WTC11 (cell line): Measurements from ENCODE around the gene ADGB. TPM values are rescaled to one million over a fixed set of nuclear protein-coding genes. Genes with fewer than 3 reads are reported as not detected.

Source experiments
- ATAC-seq: fragments of 200-7000 bp; cut with Tn5 transposase; 2 replicates; pipeline ENCODE4 v1.10.0; 2021; ENCODE audit warnings: mild to moderate bottlenecking, moderate library complexity
- CTCF ChIA-PET: fragments of 300-600 bp; sonication (Branson Sonifier 250); formaldehyde crosslinking; loops from one replicate; lab custom pipeline; 2021; ENCODE audit warnings: antibody characterized with exemption; lab: Charles Lee
- POLR2A ChIA-PET: fragments of 350-600 bp; sonication (Branson Sonifier 250); formaldehyde crosslinking; loops from one replicate; lab custom pipeline; 2021; ENCODE audit warnings: antibody characterized with exemption; lab: Charles Lee
- DNase-seq: peaks from one replicate; pipeline ENCODE4 v3.0.0; 2021; ENCODE audit warnings: low spot score
- H3K27ac Mint-ChIP-seq: 2 replicates; pipeline ENCODE4 v1.8.0; 2021; ENCODE audit warnings: mixed read lengths
- H3K27me3 Mint-ChIP-seq: 2 replicates; pipeline ENCODE4 v1.8.0; 2021; ENCODE audit warnings: low read depth, mild to moderate bottlenecking, moderate library complexity, mixed read lengths
- H3K36me3 Mint-ChIP-seq: 2 replicates; pipeline ENCODE4 v1.8.0; 2021; ENCODE audit warnings: mixed read lengths
- H3K4me1 Mint-ChIP-seq: 2 replicates; pipeline ENCODE4 v1.8.0; 2022; ENCODE audit warnings: mixed read lengths
- H3K4me3 Mint-ChIP-seq: 2 replicates; pipeline ENCODE4 v1.8.0; 2021; ENCODE audit warnings: mild to moderate bottlenecking, moderate library complexity, mixed read lengths
- H3K9me3 Mint-ChIP-seq: 2 replicates; pipeline ENCODE4 v1.8.0; 2021; ENCODE audit warnings: mixed read lengths
- E2F5 ChIP-seq: sonication (generic); formaldehyde crosslinking; IDR thresholded peaks from 2 replicates; pipeline ENCODE4 v1.8.1; 2022; ENCODE audit warnings: mild to moderate bottlenecking, moderate library complexity, missing genetic modification reagents
- FOXP4 ChIP-seq: sonication (generic); formaldehyde crosslinking; IDR thresholded peaks from 2 replicates; pipeline ENCODE4 v1.8.0; 2022; ENCODE audit warnings: mild to moderate bottlenecking, missing genetic modification reagents
- IRF1 ChIP-seq: sonication (generic); formaldehyde crosslinking; IDR thresholded peaks from 2 replicates; pipeline ENCODE4 v1.8.0; 2023; ENCODE audit warnings: missing genetic modification reagents
- MYBL2 ChIP-seq: sonication (generic); formaldehyde crosslinking; IDR thresholded peaks from 2 replicates; pipeline ENCODE4 v1.8.1; 2023; ENCODE audit warnings: mild to moderate bottlenecking, moderate library complexity, missing genetic modification reagents
- NR3C1 ChIP-seq: sonication (generic); formaldehyde crosslinking; conservative IDR thresholded peaks from 2 replicates; pipeline ENCODE4 v1.8.1; 2023; ENCODE audit warnings: low read depth, mild to moderate bottlenecking, missing genetic modification reagents
- SMAD3 ChIP-seq: sonication (generic); formaldehyde crosslinking; IDR thresholded peaks from 2 replicates; pipeline ENCODE4 v1.8.0; 2022; ENCODE audit warnings: missing genetic modification reagents, mild to moderate bottlenecking, borderline replicate concordance
- SMAD4 ChIP-seq: sonication (generic); formaldehyde crosslinking; IDR thresholded peaks from 2 replicates; pipeline ENCODE4 v1.8.0; 2022; ENCODE audit warnings: mild to moderate bottlenecking, missing genetic modification reagents
- TEAD4 ChIP-seq: sonication (generic); formaldehyde crosslinking; IDR thresholded peaks from 2 replicates; pipeline ENCODE4 v1.8.0; 2022; ENCODE audit warnings: mild to moderate bottlenecking, missing genetic modification reagents
- USF2 ChIP-seq: sonication (generic); formaldehyde crosslinking; IDR thresholded peaks from 2 replicates; pipeline ENCODE4 v1.8.1; 2023; ENCODE audit warnings: mild to moderate bottlenecking, missing genetic modification reagents, moderate library complexity
- ZBTB43 ChIP-seq: sonication (generic); formaldehyde crosslinking; IDR thresholded peaks from 2 replicates; pipeline ENCODE4 v1.8.1; 2023; ENCODE audit warnings: mild to moderate bottlenecking, missing genetic modification reagents
- ZNF396 ChIP-seq: fragments of 250-450 bp; sonication (Bioruptor Pico); IDR thresholded peaks from 2 replicates; pipeline ENCODE4 v1.8.0; 2021; ENCODE audit warnings: mild to moderate bottlenecking, moderate library complexity, borderline replicate concordance
- ZNF423 ChIP-seq: fragments of 250-450 bp; sonication (Bioruptor Pico); IDR thresholded peaks from 2 replicates; pipeline ENCODE4 v2.1.2; 2022; ENCODE audit warnings: mild to moderate bottlenecking, moderate library complexity
- total RNA-seq: library from RNA; stranded (reverse); gene quantifications from 3 replicates; pipeline ENCODE4 v1.2.3, GENCODE V29; 2021
- TF ChIP-seq, protein P1 (sequence below): sonication (generic); formaldehyde crosslinking; IDR thresholded peaks from 2 replicates; pipeline ENCODE4 v1.8.0; 2022; ENCODE audit warnings: mild to moderate bottlenecking, missing genetic modification reagents
- TF ChIP-seq, protein P2 (sequence below): sonication (generic); formaldehyde crosslinking; IDR thresholded peaks from 2 replicates; pipeline ENCODE4 v1.8.0; 2022; ENCODE audit warnings: missing genetic modification reagents

ADGB gene
- total RNA-seq, 1 experiment from 2014 or later, result not detected

GRCh38 chr6:146620655-146621054 lies 21.9 kb downstream of the ADGB start (continued):
- TF ChIP-seq SMAD3 (CRISPR knock-in tag), result no peak
- TF ChIP-seq USF2 (CRISPR knock-in tag), result no peak
- TF ChIP-seq ZNF423 (CRISPR knock-in tag), result no peak
- TF ChIP-seq, protein P1, sequence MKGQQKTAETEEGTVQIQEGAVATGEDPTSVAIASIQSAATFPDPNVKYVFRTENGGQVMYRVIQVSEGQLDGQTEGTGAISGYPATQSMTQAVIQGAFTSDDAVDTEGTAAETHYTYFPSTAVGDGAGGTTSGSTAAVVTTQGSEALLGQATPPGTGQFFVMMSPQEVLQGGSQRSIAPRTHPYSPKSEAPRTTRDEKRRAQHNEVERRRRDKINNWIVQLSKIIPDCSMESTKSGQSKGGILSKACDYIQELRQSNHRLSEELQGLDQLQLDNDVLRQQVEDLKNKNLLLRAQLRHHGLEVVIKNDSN (CRISPR knock-in tag), result no peak
- no peak for TF ChIP-seq E2F5 (CRISPR knock-in tag)
- TF ChIP-seq ZNF396, result no peak
- TF ChIP-seq, all 79 proteins: peak for 0

DNA sequence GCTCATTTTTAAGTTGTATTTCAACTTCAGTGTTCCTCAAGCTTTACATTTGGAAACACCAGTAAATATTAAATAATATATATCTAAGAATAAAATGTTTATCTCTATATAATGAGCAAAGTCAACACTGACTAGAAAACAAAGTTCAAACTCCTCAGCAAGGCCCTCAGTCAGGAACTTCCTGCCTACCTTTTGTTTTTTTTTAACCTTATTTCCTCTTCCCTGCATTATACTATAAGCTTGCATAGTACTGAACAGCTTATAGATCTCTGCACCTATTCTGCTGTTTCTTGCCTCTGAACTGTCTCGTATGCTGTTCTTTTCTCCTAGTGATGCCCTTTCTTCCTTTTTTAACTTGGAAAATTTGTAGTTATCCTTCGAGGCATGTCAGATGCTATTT lies 29.6 kb downstream of the ADGB start:
- H3K9me3 Mint-ChIP-seq, result no peaks in the 10 kb centered on the region; the same call in 1 of the 2 replicates
- H3K27ac Mint-ChIP-seq, result no peak overlapping the region
- peaks cover 7% of the 10 kb centered on the region for H3K4me1 Mint-ChIP-seq
- POLR2A ChIA-PET, result no interaction called here
- TF ChIP-seq, protein P2, sequence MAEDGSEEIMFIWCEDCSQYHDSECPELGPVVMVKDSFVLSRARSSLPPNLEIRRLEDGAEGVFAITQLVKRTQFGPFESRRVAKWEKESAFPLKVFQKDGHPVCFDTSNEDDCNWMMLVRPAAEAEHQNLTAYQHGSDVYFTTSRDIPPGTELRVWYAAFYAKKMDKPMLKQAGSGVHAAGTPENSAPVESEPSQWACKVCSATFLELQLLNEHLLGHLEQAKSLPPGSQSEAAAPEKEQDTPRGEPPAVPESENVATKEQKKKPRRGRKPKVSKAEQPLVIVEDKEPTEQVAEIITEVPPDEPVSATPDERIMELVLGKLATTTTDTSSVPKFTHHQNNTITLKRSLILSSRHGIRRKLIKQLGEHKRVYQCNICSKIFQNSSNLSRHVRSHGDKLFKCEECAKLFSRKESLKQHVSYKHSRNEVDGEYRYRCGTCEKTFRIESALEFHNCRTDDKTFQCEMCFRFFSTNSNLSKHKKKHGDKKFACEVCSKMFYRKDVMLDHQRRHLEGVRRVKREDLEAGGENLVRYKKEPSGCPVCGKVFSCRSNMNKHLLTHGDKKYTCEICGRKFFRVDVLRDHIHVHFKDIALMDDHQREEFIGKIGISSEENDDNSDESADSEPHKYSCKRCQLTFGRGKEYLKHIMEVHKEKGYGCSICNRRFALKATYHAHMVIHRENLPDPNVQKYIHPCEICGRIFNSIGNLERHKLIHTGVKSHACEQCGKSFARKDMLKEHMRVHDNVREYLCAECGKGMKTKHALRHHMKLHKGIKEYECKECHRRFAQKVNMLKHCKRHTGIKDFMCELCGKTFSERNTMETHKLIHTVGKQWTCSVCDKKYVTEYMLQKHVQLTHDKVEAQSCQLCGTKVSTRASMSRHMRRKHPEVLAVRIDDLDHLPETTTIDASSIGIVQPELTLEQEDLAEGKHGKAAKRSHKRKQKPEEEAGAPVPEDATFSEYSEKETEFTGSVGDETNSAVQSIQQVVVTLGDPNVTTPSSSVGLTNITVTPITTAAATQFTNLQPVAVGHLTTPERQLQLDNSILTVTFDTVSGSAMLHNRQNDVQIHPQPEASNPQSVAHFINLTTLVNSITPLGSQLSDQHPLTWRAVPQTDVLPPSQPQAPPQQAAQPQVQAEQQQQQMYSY, result no peak
- TF ChIP-seq TEAD4 (CRISPR knock-in tag) (no peak), FOXP4 (CRISPR knock-in tag) (no peak), IRF1 (no peak), ZBTB43 (CRISPR knock-in tag) (no peak), NR3C1 (CRISPR knock-in tag) (no peak)
- DNase-seq (no peak), ATAC-seq (no peak)
- CTCF ChIA-PET, result no interaction called here
- H3K4me3 Mint-ChIP-seq, result no peak overlapping the region
- H3K27me3 Mint-ChIP-seq, result no peaks in the 10 kb centered on the region
- H3K36me3 Mint-ChIP-seq, result no peaks in the 10 kb centered on the region

DNA sequence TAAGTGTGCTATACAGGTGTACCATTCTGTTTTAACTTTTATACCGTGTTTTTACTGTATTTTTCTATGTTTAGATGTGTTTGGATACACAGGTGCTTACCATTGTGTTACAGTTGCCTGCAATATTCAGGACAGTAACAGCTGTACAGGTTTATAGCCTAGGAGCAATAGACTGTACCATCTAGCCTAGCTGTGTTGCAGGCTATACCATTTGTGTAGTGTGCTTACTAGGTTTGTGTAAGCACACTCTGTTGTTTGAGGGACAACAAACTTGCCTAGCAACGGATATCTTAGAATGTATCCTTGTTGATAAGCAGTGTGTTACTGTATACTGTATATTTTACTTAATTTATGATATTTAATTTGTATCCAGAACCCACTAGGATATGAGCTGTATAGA lies 35.2 kb downstream of the ADGB start:
- H3K27ac Mint-ChIP-seq, result no peak overlapping the region
- ATAC-seq, result no peak
- TF ChIP-seq USF2 (CRISPR knock-in tag) (no peak), SMAD4 (no peak), NR3C1 (CRISPR knock-in tag) (no peak), MYBL2 (no peak)
- DNase-seq, result no peak
- H3K4me1 Mint-ChIP-seq, result no peaks in the 10 kb centered on the region
- H3K27me3 Mint-ChIP-seq, result no peaks in the 10 kb centered on the region
- H3K9me3 Mint-ChIP-seq, result peaks cover 3% of the 10 kb centered on the region; the same call in 1 of the 2 replicates
- H3K36me3 Mint-ChIP-seq, result no peaks in the 10 kb centered on the region
- ChIA-PET CTCF (no interaction called here), POLR2A (no interaction called here)
- H3K4me3 Mint-ChIP-seq, result no peak overlapping the region
